Measurements from ENCODE around the gene OR10P1. TPM values are rescaled to one million over a fixed set of nuclear protein-coding genes. Genes with fewer than 3 reads are reported as not detected.

The OR10P1 gene
- polyA plus RNA-seq, 2 of the 4 experiments (the other 2 are of a cell fraction): not detected

DNA sequence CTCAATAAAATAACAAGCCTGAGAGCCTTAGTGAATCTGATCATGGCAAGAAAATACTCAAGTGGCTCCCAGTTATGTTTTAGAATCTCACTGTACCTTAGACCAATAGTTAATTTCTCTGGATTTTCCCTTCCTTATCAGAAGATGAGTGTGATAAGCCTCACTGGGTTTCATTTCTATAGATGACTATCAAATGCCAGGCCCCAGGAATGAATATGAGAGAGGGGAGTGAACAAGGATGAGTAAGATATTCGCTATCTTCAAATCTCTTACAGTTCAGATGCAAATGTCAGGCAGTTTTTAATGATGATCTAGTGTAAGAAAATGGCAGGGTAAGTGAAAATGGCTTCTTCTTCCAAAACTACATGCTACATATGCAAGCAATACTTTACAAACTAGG lies 26.1 kb upstream of the OR10P1 start:
- TF ChIP-seq, protein P1, sequence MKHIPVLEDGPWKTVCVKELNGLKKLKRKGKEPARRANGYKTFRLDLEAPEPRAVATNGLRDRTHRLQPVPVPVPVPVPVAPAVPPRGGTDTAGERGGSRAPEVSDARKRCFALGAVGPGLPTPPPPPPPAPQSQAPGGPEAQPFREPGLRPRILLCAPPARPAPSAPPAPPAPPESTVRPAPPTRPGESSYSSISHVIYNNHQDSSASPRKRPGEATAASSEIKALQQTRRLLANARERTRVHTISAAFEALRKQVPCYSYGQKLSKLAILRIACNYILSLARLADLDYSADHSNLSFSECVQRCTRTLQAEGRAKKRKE (CRISPR knock-in tag; IDR thresholded peaks at IDR 0.05; ENCODE audit: low read depth): no peak
- TF ChIP-seq EHMT2 (IDR thresholded peaks at IDR 0.05; ENCODE audit: low read depth): no peak
- TF ChIP-seq RAD21 (conservative IDR thresholded peaks at IDR 0.05 in 1 of 2, IDR thresholded peaks at IDR 0.05 in 1 of 2): no peak
- TF ChIP-seq HOXB5 (CRISPR knock-in tag; IDR thresholded peaks at IDR 0.05): no peak
- TF ChIP-seq POLR2A (IDR thresholded peaks at IDR 0.05; ENCODE audit: low read length): no peak
- no peak for TF ChIP-seq BHLHE40 (IDR thresholded peaks at IDR 0.05; ENCODE audit: low read depth, low read length)
- no peak for TF ChIP-seq CHD4 (IDR thresholded peaks at IDR 0.05; ENCODE audit: borderline replicate concordance)
- TF ChIP-seq, protein P2, sequence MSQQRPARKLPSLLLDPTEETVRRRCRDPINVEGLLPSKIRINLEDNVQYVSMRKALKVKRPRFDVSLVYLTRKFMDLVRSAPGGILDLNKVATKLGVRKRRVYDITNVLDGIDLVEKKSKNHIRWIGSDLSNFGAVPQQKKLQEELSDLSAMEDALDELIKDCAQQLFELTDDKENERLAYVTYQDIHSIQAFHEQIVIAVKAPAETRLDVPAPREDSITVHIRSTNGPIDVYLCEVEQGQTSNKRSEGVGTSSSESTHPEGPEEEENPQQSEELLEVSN (IDR thresholded peaks at IDR 0.05; ENCODE audit: borderline replicate concordance, low read depth): no peak
- TF ChIP-seq NR3C1 (IDR thresholded peaks at IDR 0.05): no peak
- TF ChIP-seq, protein P3, sequence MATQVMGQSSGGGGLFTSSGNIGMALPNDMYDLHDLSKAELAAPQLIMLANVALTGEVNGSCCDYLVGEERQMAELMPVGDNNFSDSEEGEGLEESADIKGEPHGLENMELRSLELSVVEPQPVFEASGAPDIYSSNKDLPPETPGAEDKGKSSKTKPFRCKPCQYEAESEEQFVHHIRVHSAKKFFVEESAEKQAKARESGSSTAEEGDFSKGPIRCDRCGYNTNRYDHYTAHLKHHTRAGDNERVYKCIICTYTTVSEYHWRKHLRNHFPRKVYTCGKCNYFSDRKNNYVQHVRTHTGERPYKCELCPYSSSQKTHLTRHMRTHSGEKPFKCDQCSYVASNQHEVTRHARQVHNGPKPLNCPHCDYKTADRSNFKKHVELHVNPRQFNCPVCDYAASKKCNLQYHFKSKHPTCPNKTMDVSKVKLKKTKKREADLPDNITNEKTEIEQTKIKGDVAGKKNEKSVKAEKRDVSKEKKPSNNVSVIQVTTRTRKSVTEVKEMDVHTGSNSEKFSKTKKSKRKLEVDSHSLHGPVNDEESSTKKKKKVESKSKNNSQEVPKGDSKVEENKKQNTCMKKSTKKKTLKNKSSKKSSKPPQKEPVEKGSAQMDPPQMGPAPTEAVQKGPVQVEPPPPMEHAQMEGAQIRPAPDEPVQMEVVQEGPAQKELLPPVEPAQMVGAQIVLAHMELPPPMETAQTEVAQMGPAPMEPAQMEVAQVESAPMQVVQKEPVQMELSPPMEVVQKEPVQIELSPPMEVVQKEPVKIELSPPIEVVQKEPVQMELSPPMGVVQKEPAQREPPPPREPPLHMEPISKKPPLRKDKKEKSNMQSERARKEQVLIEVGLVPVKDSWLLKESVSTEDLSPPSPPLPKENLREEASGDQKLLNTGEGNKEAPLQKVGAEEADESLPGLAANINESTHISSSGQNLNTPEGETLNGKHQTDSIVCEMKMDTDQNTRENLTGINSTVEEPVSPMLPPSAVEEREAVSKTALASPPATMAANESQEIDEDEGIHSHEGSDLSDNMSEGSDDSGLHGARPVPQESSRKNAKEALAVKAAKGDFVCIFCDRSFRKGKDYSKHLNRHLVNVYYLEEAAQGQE (IDR thresholded peaks at IDR 0.05): no peak
- H3K4me2 ChIP-seq: no peak overlapping the region
- no peak for ATAC-seq
- 4% methylated on average over 1 of the region's 1 CpG for WGBS (ENCODE audit: missing lambda C conversion rate)
- CTCF ChIA-PET: interaction anchor here (0.8 to 3.5 kb wide), 2 partner anchors 9 to 10 kb away, joined by 3 to 12 read pairs; no protein-coding TSS in a partner anchor
- no peak for FAIRE-seq
- H3K4me1 ChIP-seq: no peaks in the 10 kb centered on the region
- no peak overlapping the region for H3K27ac ChIP-seq
- peaks cover 1% of the 10 kb centered on the region; the same call in 1 of the 3 replicates for H3K9me3 ChIP-seq
- H3K4me3 ChIP-seq: no peak overlapping the region
- no peak for DNase-seq (ENCODE audit: low read depth in 1 of 2, low spot score in 1 of 2)
- POLR2A ChIA-PET: no interaction called here

- CTCF ChIA-PET: interaction anchor here (1.3 kb wide), 1 partner anchor 423 kb away, joined by 4 read pairs; no protein-coding TSS in a partner anchor
- H3K4me2 ChIP-seq: no peak overlapping the region
- 1% methylated on average over 2 of the region's 2 CpGs for WGBS (ENCODE audit: missing lambda C conversion rate)
Observed at GRCh38 chr12:55612646-55613045, 24.0 kb upstream of the OR10P1 start.

More at GRCh38 chr12:55612646-55613045, 24.0 kb upstream of the OR10P1 start:
- no peaks in the 10 kb centered on the region for H3K4me1 ChIP-seq
- H3K27ac ChIP-seq: no peak overlapping the region
- TF ChIP-seq BHLHE40 (IDR thresholded peaks at IDR 0.05; ENCODE audit: low read depth, low read length): no peak
- no peak for TF ChIP-seq HOXA7 (CRISPR knock-in tag; IDR thresholded peaks at IDR 0.05)
- TF ChIP-seq MAZ (IDR thresholded peaks at IDR 0.05; ENCODE audit: borderline replicate concordance, low read depth, low read length): no peak
- TF ChIP-seq ESRRA (IDR thresholded peaks at IDR 0.05; ENCODE audit: borderline replicate concordance, low read length): no peak
- no peak for TF ChIP-seq CHD2 (IDR thresholded peaks at IDR 0.05; ENCODE audit: low read length, partially characterized antibody)
- no peak for TF ChIP-seq NPAS2 (CRISPR knock-in tag; IDR thresholded peaks at IDR 0.05; ENCODE audit: borderline replicate concordance)
- TF ChIP-seq, protein P4, sequence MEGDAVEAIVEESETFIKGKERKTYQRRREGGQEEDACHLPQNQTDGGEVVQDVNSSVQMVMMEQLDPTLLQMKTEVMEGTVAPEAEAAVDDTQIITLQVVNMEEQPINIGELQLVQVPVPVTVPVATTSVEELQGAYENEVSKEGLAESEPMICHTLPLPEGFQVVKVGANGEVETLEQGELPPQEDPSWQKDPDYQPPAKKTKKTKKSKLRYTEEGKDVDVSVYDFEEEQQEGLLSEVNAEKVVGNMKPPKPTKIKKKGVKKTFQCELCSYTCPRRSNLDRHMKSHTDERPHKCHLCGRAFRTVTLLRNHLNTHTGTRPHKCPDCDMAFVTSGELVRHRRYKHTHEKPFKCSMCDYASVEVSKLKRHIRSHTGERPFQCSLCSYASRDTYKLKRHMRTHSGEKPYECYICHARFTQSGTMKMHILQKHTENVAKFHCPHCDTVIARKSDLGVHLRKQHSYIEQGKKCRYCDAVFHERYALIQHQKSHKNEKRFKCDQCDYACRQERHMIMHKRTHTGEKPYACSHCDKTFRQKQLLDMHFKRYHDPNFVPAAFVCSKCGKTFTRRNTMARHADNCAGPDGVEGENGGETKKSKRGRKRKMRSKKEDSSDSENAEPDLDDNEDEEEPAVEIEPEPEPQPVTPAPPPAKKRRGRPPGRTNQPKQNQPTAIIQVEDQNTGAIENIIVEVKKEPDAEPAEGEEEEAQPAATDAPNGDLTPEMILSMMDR (IDR thresholded peaks at IDR 0.05): no peak
- TF ChIP-seq, protein P1 (CRISPR knock-in tag; IDR thresholded peaks at IDR 0.05; ENCODE audit: low read depth): no peak
- no peak for TF ChIP-seq CEBPB (IDR thresholded peaks at IDR 0.05)
- FAIRE-seq: no peak
- no peak for ATAC-seq
- no peak for DNase-seq (ENCODE audit: low read depth in 1 of 2, low spot score in 1 of 2)
- POLR2A ChIA-PET: no interaction called here
- H3K9me3 ChIP-seq: peaks cover 10% of the 10 kb centered on the region; the same call in 2 of the 3 replicates
- H3K4me3 ChIP-seq: no peak overlapping the region
